ENCODE data around the gene OR6B2. TPM values are rescaled to one million over a fixed set of nuclear protein-coding genes. Genes with fewer than 3 reads are reported as not detected.

Gene OR6B2
- total RNA-seq, 4 donors from 2014 or later, result not detected

- DNase-seq, result peak in 1 of 2 donors; percentile 35
- intact Hi-C loops (cut with DNase I; ENCODE audit: low total_unique reads), result no loop called here
- TF ChIP-seq CTCF (IDR thresholded peaks at IDR 0.05) (peak; percentile 70 to 86 (median 82)), POLR2A (IDR thresholded peaks at IDR 0.05) (no peak)
- Histone ChIP-seq H3K4me3 (no peak overlapping the region), H3K36me3 (no peaks in the 10 kb centered on the region), H3K9me3 (no peaks in the 10 kb centered on the region), H3K27me3 (no peaks in the 10 kb centered on the region), H3K4me1 (peaks cover 0 to 4% of the 10 kb centered on the region in 2 donors), H3K27ac (peak overlapping the region in 1 of 2 donors; percentile 36)
These were observed 38.4 kb downstream of the OR6B2 start for GRCh38 chr2:239991689-239992314.

GRCh38 chr2:239990966-239991365 is 39.3 kb downstream of the OR6B2 start:
- Histone ChIP-seq H3K27me3 (no peaks in the 10 kb centered on the region), H3K4me3 (no peak overlapping the region), H3K4me1 (peaks cover 0 to 4% of the 10 kb centered on the region in 2 donors), H3K36me3 (no peaks in the 10 kb centered on the region), H3K27ac (peak overlapping the region in 1 of 2 donors; percentile 36), H3K9me3 (no peaks in the 10 kb centered on the region)
- intact Hi-C loops (cut with DNase I; ENCODE audit: low total_unique reads), result no loop called here
- peak in 1 of 2 donors; percentile 61 for DNase-seq
- TF ChIP-seq CTCF (IDR thresholded peaks at IDR 0.05) (no peak), POLR2A (IDR thresholded peaks at IDR 0.05) (no peak)

GRCh38 chr2:239985356-239985755 is 44.9 kb downstream of the OR6B2 start:
- H3K27ac ChIP-seq, result no peak overlapping the region
- TF ChIP-seq CTCF (IDR thresholded peaks at IDR 0.05) (no peak), POLR2A (IDR thresholded peaks at IDR 0.05) (no peak)
- H3K4me1 ChIP-seq, result no peaks in the 10 kb centered on the region
- no peak for DNase-seq
- intact Hi-C loops (cut with DNase I; ENCODE audit: low total_unique reads), result no loop called here
- H3K27me3 ChIP-seq, result no peaks in the 10 kb centered on the region
- no peaks in the 10 kb centered on the region for H3K9me3 ChIP-seq
- no peaks in the 10 kb centered on the region for H3K36me3 ChIP-seq
- no peak overlapping the region for H3K4me3 ChIP-seq

- no peak for DNase-seq
- Histone ChIP-seq H3K27ac (no peak overlapping the region), H3K4me3 (no peak overlapping the region), H3K9me3 (no peaks in the 10 kb centered on the region), H3K27me3 (no peaks in the 10 kb centered on the region), H3K36me3 (no peaks in the 10 kb centered on the region), H3K4me1 (no peaks in the 10 kb centered on the region)
- intact Hi-C loops (cut with DNase I; ENCODE audit: low total_unique reads), result no loop called here
- no peak for TF ChIP-seq POLR2A (IDR thresholded peaks at IDR 0.05)
- TF ChIP-seq CTCF (IDR thresholded peaks at IDR 0.05), result no peak
These were observed 45.6 kb downstream of the OR6B2 start for GRCh38 chr2:239984421-239985194.
